ENCODE results near the gene ADAM11.

ADAM11 gene

DNA sequence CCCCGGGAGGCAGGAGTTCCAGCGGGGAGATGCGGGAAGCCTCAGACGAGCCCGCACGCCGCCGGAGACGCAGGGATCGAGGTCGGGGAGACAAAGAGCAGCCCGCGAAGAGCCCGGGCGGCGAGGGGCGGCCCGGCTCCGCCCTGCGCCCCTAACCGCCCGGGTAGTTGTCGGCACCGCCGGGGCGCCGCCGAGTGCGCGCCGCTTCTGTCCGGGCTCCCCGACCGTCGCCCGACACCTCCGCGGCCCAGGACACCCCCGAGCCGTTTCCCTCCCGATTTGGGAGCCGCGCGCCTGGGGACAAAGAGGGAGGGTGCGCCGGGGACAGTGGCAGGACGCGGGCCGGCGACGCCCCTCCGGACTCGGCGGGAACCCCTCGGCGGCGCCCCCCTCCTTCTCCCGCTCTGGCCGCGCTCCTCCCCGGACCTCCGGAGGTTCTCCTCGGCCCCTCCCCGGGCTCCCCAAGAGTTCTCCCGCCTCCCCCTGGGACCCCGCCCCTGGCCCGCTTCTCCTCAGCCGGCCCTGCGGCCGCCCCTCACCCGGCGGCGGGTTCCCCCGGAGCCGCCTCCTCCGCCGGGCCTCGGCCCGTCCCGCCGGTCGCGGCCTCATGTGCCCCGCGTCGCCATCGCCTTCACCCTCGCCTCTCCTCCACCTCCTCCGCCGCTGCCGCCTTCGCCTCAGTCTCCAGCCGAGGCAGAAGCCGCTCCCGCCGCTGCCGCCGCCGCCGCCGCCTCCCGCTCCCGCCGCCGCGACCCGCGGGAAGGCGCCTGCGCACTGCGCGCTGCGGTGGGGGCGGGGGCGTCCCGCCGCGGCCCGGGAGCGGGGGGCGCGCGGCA lies 71.0 kb downstream of the ADAM11 start, which contains the start of gene GJC1:
GJC1 (minus strand) TSS at position 765 of the 836 bp plus-strand sequence. CDS start 24,470 bp downstream, outside the sequence.
- H3K4me3 ChIP-seq = peak within 1 kb of the TSS; percentile 84
- TF ChIP-seq, protein P1, sequence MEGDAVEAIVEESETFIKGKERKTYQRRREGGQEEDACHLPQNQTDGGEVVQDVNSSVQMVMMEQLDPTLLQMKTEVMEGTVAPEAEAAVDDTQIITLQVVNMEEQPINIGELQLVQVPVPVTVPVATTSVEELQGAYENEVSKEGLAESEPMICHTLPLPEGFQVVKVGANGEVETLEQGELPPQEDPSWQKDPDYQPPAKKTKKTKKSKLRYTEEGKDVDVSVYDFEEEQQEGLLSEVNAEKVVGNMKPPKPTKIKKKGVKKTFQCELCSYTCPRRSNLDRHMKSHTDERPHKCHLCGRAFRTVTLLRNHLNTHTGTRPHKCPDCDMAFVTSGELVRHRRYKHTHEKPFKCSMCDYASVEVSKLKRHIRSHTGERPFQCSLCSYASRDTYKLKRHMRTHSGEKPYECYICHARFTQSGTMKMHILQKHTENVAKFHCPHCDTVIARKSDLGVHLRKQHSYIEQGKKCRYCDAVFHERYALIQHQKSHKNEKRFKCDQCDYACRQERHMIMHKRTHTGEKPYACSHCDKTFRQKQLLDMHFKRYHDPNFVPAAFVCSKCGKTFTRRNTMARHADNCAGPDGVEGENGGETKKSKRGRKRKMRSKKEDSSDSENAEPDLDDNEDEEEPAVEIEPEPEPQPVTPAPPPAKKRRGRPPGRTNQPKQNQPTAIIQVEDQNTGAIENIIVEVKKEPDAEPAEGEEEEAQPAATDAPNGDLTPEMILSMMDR (IDR thresholded peaks at IDR 0.05) = no peak
- H3K27ac ChIP-seq = peak within 1 kb of the TSS; percentile 91 to 93
- DNase-seq (ENCODE audit: low spot score) = no peak

DNA sequence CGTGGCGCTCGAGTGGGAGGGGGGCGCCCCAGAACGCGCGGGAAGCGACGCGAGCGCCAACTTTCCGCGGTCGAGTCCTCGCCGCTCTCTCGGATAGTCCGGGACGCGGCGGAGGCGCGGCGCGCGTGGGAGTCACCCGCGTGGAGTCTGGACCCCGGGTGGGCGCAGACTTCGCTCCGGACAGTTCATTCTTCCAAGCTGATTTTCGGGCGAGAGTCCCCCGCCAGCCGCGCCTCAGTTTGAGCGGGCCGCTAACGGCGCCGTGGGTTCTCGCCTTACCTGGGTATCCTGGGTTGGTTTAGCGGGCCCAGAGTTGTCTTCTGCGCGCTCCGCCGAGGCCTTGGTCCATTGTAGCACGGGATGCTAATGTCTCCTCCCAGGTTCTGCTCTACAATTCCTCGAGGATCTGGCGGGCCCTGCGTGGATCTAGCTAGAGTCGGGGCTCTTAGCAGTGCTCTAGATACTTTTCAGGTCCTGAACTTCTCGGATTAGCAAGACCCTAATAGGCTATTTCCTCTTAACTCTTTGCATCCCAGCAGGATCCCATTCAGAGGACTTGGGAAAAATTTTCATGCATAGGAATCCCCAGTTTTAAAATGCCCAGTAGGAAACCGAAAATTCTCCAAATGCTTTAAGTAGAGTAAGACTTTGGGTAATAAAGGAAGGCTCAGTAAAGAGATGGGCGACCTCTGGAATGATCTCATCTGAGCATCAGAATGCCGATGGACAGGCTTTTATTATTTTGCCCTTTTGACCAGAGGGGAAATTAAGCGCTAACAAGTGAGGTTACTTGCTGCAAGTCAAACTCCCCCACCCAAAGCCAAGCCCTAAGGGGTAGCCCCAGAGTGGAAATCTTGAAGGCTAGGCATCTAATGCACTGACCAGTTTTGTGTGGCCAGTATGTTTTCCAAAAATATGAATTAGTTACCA lies 71.8 kb downstream of the ADAM11 start:
- TF ChIP-seq, protein P1 (IDR thresholded peaks at IDR 0.05) = no peak
- DNase-seq (ENCODE audit: low spot score) = no peak
- peak overlapping the region; percentile 84 for H3K4me3 ChIP-seq
- peak overlapping the region; percentile 91 to 93 for H3K27ac ChIP-seq

DNA sequence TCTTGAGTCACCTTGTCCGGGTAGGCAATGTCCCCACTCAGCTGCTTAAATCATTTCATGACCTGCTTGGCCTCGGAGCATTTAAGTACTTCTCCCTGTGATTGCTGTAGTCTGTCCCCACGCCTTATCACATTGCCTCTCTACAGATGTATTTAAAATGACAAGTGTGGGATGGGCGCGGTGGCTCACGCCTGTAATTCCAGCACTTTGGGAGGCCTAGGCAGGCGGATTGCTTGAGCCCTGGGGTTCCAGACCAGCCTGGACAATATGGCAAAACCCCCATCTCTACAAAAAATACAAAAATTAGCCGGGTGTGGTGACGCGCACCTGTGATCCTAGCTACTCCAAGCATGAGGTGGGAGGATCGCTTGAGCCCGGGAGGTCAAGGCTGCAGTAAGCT lies 72.6 kb downstream of the ADAM11 start:
- TF ChIP-seq, protein P1 (IDR thresholded peaks at IDR 0.05) = no peak
- H3K27ac ChIP-seq = no peak overlapping the region
- H3K4me3 ChIP-seq = no peak overlapping the region
- DNase-seq (ENCODE audit: low spot score) = no peak
